Thoracic aorta (tissue), 2 donors: ENCODE results near the gene ZMYND12. TPM values are rescaled to one million over a fixed set of nuclear protein-coding genes. Genes with fewer than 3 reads are reported as not detected.

ENCODE experiments used
- ATAC-seq: fragments of 150-250 bp; one replicate; pipeline ENCODE4 v1.8.0; 2017; ENCODE audit warnings: low read depth; ENCODE audit not compliant: insufficient number of reproducible peaks, low FRiP score
- DNase-seq: peaks from one replicate; pipeline ENCODE4 v3.0.0-alpha.2; 2020; ENCODE audit warnings: low spot score
- H3K27ac ChIP-seq, 2 donors: fragments of 200-600 bp; sonication (generic); 1 replicate in 1 of 2; 2 replicates in 1 of 2; pipeline ENCODE4 v1.5.1; 2016; ENCODE audit warnings: mild to moderate bottlenecking in 2 of 2, moderate library complexity in 2 of 2
- H3K27me3 ChIP-seq: fragments of 200-600 bp; sonication (generic); replicated peaks from 2 replicates; pipeline ENCODE4 v1.6.0; 2016; ENCODE audit warnings: mild to moderate bottlenecking; ENCODE audit not compliant: insufficient read depth
- H3K36me3 ChIP-seq: fragments of 200-600 bp; sonication (generic); one replicate; pipeline ENCODE4 v1.5.1; 2016
- H3K4me1 ChIP-seq, 2 donors: fragments of 200-600 bp; sonication (generic); 1 replicate in 1 of 2; 2 replicates in 1 of 2; pipeline versions ENCODE4 v1.5.1 to v1.6.0; 2016; ENCODE audit warnings: low read depth in 2 of 2, mild to moderate bottlenecking in 1 of 2; ENCODE audit not compliant: control insufficient read depth in 1 of 2
- H3K4me3 ChIP-seq: fragments of 200-600 bp; sonication (generic); 2 replicates; pipeline ENCODE4 v1.5.1; 2016; ENCODE audit warnings: mild to moderate bottlenecking
- H3K9me3 ChIP-seq: fragments of 200-600 bp; sonication (generic); 2 replicates; pipeline ENCODE4 v1.5.1; 2016
- total RNA-seq, 2 donors: library from RNA; depleted of rRNA; stranded (reverse); fragments of >200 nt; gene quantifications; one replicate each; pipeline versions ENCODE4 v1.1.0 to v1.2.3, GENCODE V29; 2016
- TF ChIP-seq, protein P1 (sequence below): fragments of 200-600 bp; sonication (generic); IDR thresholded peaks from one replicate; pipeline ENCODE4 v1.5.1; 2019; ENCODE audit warnings: antibody characterized with exemption

ZMYND12 gene
- total RNA-seq, 2 donors from 2014 or later, result 1.9 TPM; not detected in 1

GRCh38 chr1:42380586-42381279, 75.1 kb downstream of the ZMYND12 start, which contains the start of gene RIMKLA:
Gene RIMKLA (plus strand): TSS chr1:42380792. CDS start chr1:42380935, 143 bp downstream.
- Histone ChIP-seq H3K27ac (no peak within 1 kb of the TSS), H3K27me3 (no peaks in the 10 kb centered on the region), H3K36me3 (no peaks in the 10 kb centered on the region), H3K4me3 (peak within 1 kb of the TSS; percentile 67), H3K4me1 (peaks cover 4 to 7% of the 10 kb centered on the region in 2 donors), H3K9me3 (no peaks in the 10 kb centered on the region)
- TF ChIP-seq, protein P1, sequence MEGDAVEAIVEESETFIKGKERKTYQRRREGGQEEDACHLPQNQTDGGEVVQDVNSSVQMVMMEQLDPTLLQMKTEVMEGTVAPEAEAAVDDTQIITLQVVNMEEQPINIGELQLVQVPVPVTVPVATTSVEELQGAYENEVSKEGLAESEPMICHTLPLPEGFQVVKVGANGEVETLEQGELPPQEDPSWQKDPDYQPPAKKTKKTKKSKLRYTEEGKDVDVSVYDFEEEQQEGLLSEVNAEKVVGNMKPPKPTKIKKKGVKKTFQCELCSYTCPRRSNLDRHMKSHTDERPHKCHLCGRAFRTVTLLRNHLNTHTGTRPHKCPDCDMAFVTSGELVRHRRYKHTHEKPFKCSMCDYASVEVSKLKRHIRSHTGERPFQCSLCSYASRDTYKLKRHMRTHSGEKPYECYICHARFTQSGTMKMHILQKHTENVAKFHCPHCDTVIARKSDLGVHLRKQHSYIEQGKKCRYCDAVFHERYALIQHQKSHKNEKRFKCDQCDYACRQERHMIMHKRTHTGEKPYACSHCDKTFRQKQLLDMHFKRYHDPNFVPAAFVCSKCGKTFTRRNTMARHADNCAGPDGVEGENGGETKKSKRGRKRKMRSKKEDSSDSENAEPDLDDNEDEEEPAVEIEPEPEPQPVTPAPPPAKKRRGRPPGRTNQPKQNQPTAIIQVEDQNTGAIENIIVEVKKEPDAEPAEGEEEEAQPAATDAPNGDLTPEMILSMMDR, result no peak
- ATAC-seq (no peak), DNase-seq (no peak)

Other genes starting within 250 kb of the ZMYND12 start
- 10 to 100 TPM; 30.6 to 62.0 TPM for gene FOXJ3, start 120.8 kb downstream of the ZMYND12 start, total RNA-seq
- under 1 TPM; under 0.01 to 0.14 TPM for gene RIMKLA, start 75.2 kb downstream of the ZMYND12 start, total RNA-seq
- gene PPCS, start 521 bp upstream of the ZMYND12 start, total RNA-seq, result 10 to 100 TPM; 46.0 to 53.3 TPM
- 1 to 10 TPM; 3.0 to 4.9 TPM for gene CCDC30, start 7.3 kb upstream of the ZMYND12 start, total RNA-seq
- gene PPIH, start 202.4 kb upstream of the ZMYND12 start, total RNA-seq, result 10 to 100 TPM; 12.0 to 38.0 TPM
- gene YBX1, start 226.4 kb upstream of the ZMYND12 start, total RNA-seq, result 100 to 1,000 TPM; 301 to 392 TPM